ENCODE data around the gene CDK5R1. TPM values are rescaled to one million over a fixed set of nuclear protein-coding genes. Genes with fewer than 3 reads are reported as not detected.
A peak's percentile ranks its signal among the peaks of the same experiment; 100 is the strongest.
"Not testable (repeated sequence)": the region's sequence is repeated elsewhere in the genome, so short reads cannot be mapped to it uniquely, and the experiment has no call there.

The CDK5R1 gene
- total RNA-seq, 1 donor from 2014 or later, result 271 TPM

DNA sequence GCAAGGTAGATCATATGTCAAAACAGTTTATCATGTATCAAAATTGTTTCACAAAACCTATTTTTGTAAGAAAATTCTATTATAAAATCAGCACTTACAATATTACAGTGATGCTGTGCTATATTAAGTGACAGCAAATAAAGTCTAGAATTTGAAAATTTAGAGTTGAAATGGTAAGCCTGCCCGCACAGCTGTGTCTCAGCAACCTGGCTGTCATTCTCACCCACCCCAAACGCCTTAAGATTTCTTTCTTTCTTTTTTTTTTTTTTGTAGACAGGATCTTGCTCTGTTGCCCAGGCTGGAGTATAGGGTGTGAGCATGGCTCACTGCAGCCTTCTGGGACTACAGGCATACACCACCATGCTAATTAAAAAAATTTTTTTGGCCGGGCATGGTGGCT is 26.8 kb downstream of the CDK5R1 start:
- FAIRE-seq, result no peak
- no peak for DNase-seq (ENCODE audit: low spot score in 2 of 2)

- no peak for DNase-seq (ENCODE audit: low spot score in 2 of 2)
- no peak for FAIRE-seq
Measured at GRCh38 chr17:32514606-32515005, 27.8 kb downstream of the CDK5R1 start.

DNA sequence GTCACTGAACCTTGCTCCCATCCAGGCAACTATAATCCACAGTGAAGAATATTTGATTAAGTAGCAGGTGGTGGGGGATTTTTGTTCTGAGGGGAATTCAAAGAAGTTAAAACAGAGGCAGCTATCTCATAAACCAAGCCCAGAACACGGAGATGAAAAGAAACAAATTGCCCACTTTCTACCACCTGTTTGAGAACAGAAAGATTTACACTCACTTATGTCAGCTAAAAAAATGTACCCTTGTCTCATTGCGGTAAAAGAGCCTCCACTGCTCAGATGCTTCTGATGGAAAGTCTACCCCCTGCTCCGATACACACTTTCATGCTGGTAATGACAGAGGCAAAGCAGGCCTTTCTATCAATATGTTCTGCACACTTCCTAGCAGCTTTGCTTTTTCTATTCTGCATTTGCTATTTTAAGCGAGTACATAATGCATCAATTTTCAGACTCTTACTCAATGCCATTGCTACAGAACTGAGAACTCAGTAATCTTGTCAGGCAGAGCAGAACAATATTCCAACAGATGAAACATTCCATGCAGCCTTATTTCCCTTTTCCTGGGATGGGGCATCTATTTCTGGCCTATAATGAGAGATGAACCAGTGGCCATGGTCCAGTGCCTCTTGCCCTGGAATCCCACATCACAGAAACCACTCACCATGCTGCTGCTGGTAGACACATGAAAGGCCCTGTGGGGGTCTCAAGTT is 29.0 kb downstream of the CDK5R1 start:
- FAIRE-seq (no peak), DNase-seq (ENCODE audit: low spot score in 2 of 2) (no peak)

DNA sequence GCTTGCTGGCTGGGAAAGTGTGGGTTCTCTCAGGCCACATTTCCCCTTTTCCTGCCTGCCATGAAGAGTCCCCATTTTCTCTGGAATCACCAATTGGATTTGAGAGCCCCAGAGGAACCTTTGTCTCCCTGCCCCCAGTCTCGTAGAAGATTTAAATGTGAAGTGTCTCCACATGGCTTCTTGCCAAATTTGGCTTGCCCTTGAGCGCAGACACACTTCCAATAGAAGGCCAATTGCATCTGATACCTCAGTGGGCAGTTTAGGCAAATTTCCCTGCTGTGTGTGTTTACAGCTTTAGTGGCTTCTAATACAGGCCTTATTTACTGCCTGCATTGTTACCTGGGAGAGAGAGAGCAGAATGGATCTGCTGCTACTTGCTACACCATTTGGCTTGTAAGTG is 29.7 kb downstream of the CDK5R1 start:
- no peak for DNase-seq (ENCODE audit: low spot score in 2 of 2)
- no peak for FAIRE-seq

DNA sequence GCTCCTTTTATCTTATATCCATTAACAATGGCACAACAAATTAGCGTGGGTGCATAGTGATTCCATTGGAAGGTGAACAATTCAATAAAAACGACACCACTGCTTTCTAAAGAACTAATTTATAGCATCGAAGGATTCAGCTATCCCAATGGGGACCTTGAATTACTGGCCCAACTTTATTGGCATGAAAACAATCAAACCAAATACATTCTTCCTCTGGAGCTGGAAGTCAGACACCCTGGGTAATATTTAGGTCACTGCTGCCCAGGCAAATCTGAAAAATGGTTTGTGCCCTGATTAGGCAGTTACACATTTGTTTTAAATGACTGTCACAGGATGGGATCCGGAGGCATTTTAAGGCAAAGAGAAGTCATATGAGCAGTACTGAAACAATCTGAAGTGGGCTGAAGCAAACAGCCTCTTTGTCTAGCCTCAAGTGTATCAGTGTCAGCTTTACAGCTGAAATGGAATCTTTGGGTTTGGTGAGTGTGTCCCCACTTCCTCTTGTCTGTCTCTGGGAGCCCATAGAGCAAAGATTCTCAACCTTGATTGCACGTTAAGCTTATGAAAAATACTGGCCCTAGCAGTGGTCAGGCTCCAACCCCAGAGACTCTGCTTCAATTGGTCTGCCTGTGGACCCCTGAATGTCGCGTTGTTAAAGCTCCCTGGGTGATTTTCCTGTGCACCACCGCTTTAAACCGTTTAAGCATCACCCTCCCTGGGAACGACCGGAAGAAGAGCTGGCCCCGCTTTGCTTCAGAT is 30.3 kb downstream of the CDK5R1 start:
- FAIRE-seq, result no peak
- DNase-seq (ENCODE audit: low spot score in 2 of 2), result no peak

DNA sequence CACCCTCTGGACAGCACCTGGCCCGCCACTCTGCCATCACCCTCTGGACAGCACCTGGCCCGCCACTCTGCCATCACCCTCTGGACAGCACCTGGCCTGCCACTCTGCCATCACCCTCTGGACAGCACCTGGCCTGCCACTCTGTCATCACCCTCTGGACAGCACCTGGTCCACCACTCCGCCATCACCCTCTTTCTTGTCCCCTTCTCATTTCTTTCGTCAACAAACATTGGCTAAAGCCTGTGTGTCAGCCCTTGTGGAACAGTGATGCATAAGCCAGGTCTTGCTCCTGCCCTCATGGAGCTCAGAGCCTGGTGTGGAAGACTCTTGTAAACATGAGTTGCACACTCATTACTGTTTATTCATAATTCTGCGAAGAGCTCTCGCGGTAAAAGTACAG is 31.2 kb downstream of the CDK5R1 start:
- FAIRE-seq (no peak), DNase-seq (ENCODE audit: low spot score in 2 of 2) (no peak)

DNA sequence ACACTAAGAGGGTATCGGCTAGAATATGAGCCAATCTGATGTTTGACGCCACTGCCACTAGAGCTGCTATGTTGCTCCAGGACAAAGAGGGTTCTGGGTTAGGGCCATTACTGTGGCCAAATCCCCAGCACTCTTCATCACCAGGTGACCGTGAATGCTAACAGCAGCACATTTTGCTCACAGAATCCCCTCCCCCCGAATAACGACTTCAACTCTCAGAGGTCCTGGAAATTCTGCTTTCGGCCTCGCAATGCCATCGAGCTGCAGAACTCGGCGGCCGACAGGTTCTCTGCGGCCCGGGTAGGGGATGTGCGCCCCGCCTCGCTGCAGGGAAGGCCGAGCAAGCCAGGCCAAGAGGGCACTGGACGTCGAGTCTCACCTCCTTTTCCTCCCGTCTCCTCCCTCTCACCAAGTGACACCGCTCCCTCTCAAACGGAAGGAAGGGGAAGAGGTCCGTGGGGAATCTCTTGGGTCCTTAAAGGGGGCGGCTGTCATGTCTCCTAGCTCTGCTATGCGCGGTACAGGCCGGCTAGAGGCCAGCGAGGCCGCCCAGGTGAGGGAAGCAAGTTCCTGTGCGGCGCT is 31.9 kb downstream of the CDK5R1 start:
- DNase-seq (ENCODE audit: low spot score in 2 of 2), result no peak
- FAIRE-seq, result no peak

DNA sequence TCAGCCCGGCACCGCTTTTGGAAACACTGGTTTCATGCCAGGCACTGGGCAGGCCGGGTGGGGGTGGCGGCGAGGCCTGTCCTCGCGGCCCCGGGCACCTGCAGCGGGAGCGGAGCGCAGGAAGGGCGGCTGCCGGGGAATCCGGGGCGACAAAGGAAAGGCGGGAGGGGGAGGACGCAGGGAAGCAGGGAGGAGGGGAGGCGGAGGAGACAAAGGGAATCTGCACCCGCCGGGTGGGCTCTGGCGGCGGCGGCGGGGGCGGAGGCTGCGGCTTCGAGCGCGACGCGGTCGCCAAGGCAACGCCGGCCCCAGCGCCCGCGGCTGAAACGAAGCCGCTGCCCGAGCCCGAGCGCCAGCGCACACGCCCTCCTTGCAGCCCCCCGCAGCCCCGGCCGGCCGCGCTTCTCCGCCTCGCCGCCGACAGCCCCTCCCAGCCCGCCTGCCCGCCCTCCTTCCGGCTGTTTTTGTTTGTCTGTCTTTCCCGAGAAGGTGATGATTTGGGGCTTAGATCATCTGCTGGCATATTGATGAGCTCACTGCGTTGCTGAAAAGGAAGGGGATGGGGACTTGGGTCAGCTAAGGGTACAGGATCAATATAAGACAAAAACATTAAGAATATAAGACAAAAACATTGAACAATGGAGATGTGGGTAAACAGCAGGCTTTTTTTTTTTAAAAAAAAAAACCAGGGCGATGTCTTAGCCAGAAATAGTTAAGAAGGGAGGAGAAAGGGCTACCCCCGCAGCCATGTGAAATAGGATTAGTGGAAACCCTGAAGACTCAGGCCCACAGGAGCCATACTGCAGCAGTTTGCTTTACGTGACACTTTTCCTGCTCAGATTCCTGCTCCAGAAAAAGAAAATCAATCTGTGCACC is 32.7 kb downstream of the CDK5R1 start:
- DNase-seq (ENCODE audit: low spot score in 2 of 2), result peak in 1 of 2 donors; percentile 55
- FAIRE-seq, result no peak

DNA sequence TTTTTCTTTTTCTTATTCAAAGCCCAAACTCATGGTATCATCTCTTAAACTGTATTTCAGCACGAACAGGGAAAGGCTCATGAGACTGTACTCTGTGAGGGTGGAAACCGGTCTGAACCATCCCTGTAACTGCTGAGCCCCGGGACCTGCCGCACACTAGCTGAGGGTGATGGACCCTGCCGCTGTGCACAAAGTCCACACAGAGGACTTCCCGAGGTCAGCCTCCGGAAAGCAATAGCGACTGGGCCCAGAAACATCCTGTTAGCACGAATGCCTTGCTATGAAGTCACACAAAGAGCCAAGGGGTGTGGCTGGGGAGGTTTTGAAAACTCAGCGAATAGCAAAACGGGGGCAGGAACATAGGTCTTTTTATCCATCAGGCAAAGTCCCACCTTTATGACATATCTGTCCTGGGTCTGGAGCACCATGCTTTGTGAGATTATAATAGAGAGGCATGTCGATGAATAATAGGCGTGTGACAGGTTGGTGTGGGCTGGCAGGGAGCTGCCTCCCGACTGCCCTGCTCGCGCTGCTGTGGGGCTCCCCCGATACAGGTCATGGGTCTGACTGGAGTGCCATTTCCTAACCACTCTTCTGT is 33.4 kb downstream of the CDK5R1 start:
- FAIRE-seq, result no peak
- DNase-seq (ENCODE audit: low spot score in 2 of 2), result no peak

GRCh38 chr17:32520737-32521404 is 34.1 kb downstream of the CDK5R1 start:
- DNase-seq (ENCODE audit: low spot score in 2 of 2), result no peak

GRCh38 chr17:32523017-32523680 is 36.4 kb downstream of the CDK5R1 start:
- DNase-seq (ENCODE audit: low spot score in 2 of 2) (no peak), FAIRE-seq (no peak)

More at GRCh38 chr17:32520737-32521404, 34.1 kb downstream of the CDK5R1 start:
- FAIRE-seq, result no peak

GRCh38 chr17:32523827-32524552 is 37.2 kb downstream of the CDK5R1 start:
- FAIRE-seq, result no peak
- no peak for DNase-seq (ENCODE audit: low spot score in 2 of 2)

GRCh38 chr17:32524553-32524880 is 37.7 kb downstream of the CDK5R1 start:
- FAIRE-seq; DNase-seq (ENCODE audit: low spot score in 2 of 2): not testable (repeated sequence)

- no peak for DNase-seq (ENCODE audit: low spot score in 2 of 2)
- FAIRE-seq, result no peak
Measured at GRCh38 chr17:32525122-32525521, 38.3 kb downstream of the CDK5R1 start.

DNA sequence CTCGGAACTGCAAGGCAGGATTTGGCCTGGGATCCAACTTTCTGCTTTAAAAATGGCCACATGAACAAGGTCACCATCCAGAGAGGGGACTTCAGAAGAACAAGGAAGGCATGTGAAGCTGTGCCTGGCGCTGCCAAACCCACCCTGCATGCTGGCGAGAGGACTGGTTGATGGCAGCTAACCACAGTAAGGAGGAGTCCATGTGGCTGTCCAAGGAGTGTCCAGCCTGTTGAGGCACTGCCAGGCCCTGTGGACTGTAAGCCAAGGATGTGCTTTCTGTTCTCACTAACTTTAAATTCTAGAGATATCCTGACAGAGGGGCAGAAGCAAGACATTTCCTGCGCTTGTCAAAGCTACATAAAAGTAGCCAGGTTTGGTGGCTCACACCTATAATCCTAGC is 40.4 kb downstream of the CDK5R1 start:
- FAIRE-seq, result no peak
- no peak for DNase-seq (ENCODE audit: low spot score in 2 of 2)

GRCh38 chr17:32528825-32529224 is 42.0 kb downstream of the CDK5R1 start:
- FAIRE-seq, result no peak

DNA sequence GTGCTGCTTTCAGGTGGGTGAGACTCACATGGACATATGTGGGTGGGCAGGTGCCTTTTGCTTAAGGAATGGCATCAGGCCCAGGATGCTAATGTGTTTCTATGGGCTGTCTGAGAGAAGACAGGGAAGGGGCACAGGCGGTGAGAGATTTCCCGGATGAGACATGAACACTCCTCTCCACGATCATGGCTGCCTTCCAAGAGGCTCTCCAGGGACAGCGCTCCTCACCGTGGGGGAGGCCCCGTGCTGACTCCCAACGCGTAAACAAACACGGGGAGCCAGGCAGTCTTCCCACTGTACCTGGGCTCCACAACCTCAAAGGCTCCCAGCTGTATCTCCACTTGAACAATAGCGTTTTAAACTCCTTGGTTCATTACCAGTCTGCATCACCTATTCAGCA is 42.8 kb downstream of the CDK5R1 start:
- FAIRE-seq (no peak), DNase-seq (ENCODE audit: low spot score in 2 of 2) (no peak)

More at GRCh38 chr17:32528825-32529224, 42.0 kb downstream of the CDK5R1 start:
- DNase-seq (ENCODE audit: low spot score in 2 of 2), result no peak

GRCh38 chr17:32533296-32533695 is 46.5 kb downstream of the CDK5R1 start:
- DNase-seq (ENCODE audit: low spot score in 2 of 2) (no peak), FAIRE-seq (no peak)
